Esophagus (tissue), 2 donors: ENCODE data around the gene SLC39A11. TPM values are rescaled to one million over a fixed set of nuclear protein-coding genes. Genes with fewer than 3 reads are reported as not detected.

Experiments used
- H3K27ac ChIP-seq, 2 donors: one replicate each; pipeline ENCODE4 v1.5.1; 2013; ENCODE audit warnings: low read depth in 2 of 2, mild to moderate bottlenecking in 2 of 2, inconsistent platforms in 1 of 2, low read length in 1 of 2, moderate library complexity in 1 of 2
- H3K27me3 ChIP-seq, 2 donors: one replicate each; pipeline ENCODE4 v1.6.1; 2013; ENCODE audit warnings: low read length in 2 of 2, control low read depth in 1 of 2, mild to moderate bottlenecking in 1 of 2; ENCODE audit not compliant: insufficient read depth in 2 of 2, control insufficient read depth in 1 of 2
- H3K36me3 ChIP-seq, 2 donors: one replicate each; pipeline ENCODE4 v1.6.1; 2013; ENCODE audit warnings: low read length in 1 of 2; ENCODE audit not compliant: control insufficient read depth in 2 of 2, insufficient read depth in 2 of 2
- H3K4me1 ChIP-seq, 2 donors: one replicate each; pipeline ENCODE4 v1.6.1; 2013; ENCODE audit warnings: low read length in 1 of 2; ENCODE audit not compliant: control insufficient read depth in 2 of 2, insufficient read depth in 2 of 2
- H3K4me3 ChIP-seq, 2 donors: one replicate each; pipeline ENCODE4 v1.5.1; 2013; ENCODE audit warnings: low read length in 2 of 2, mild to moderate bottlenecking in 2 of 2, low read depth in 1 of 2, moderate library complexity in 1 of 2
- H3K9me3 ChIP-seq, 2 donors: one replicate each; pipeline ENCODE4 v1.6.1; 2013; ENCODE audit warnings: mild to moderate bottlenecking in 2 of 2, low read depth in 1 of 2, low read length in 1 of 2, moderate library complexity in 1 of 2; ENCODE audit not compliant: control insufficient read depth in 2 of 2, insufficient read depth in 1 of 2
- WGBS, 2 donors: extraction: QIAGEN DNeasy Blood & Tissue Kit; methylation state at CpG; one replicate each; pipeline ENCODE4 v1.1.7; 2013; 5-methylcytosine and 5-hydroxymethylcytosine counted together
- polyA plus RNA-seq, 2 donors: library from polyadenylated mRNA; stranded (reverse); fragments of 200-250 nt; gene quantifications; one replicate each; pipeline ENCODE4 v1.2.3, GENCODE V29; 2013
- donor health status: healthy with polysubstance abuse.
- donor health status: Bipolar disorder and iron deficiency.

The SLC39A11 gene
- polyA plus RNA-seq, 2 donors, result 10.6 to 11.7 TPM

- Histone ChIP-seq H3K36me3 (no peaks in the 10 kb centered on the region), H3K9me3 (no peaks in the 10 kb centered on the region), H3K4me3 (no peak overlapping the region), H3K27me3 (no peaks in the 10 kb centered on the region), H3K4me1 (peaks cover 8 to 10% of the 10 kb centered on the region in 2 donors), H3K27ac (no peak overlapping the region)
- WGBS, 2 donors, result 56 to 64% methylated on average over 6 of the region's 6 CpGs
Observed at GRCh38 chr17:72615627-72615991, 476.9 kb downstream of the SLC39A11 start.

- WGBS, 2 donors, result 30 to 51% methylated on average over 20 of the region's 20 CpGs
- H3K36me3 ChIP-seq, result no peaks in the 10 kb centered on the region
- H3K27ac ChIP-seq, result peak overlapping the region in 1 of 2 donors; percentile 69
- peaks cover 8 to 10% of the 10 kb centered on the region in 2 donors for H3K4me1 ChIP-seq
- no peaks in the 10 kb centered on the region for H3K9me3 ChIP-seq
- no peaks in the 10 kb centered on the region for H3K27me3 ChIP-seq
- H3K4me3 ChIP-seq, result no peak overlapping the region
Observed at GRCh38 chr17:72614871-72615626, 477.4 kb downstream of the SLC39A11 start.

GRCh38 chr17:72614476-72614870, 478.0 kb downstream of the SLC39A11 start:
- Histone ChIP-seq H3K9me3 (no peaks in the 10 kb centered on the region), H3K27me3 (no peaks in the 10 kb centered on the region), H3K36me3 (no peaks in the 10 kb centered on the region), H3K4me1 (peaks cover 8 to 10% of the 10 kb centered on the region in 2 donors), H3K27ac (peak overlapping the region; percentile 63 to 77), H3K4me3 (no peak overlapping the region)
- 47 to 52% methylated on average over 4 of the region's 4 CpGs for WGBS, 2 donors

- peak overlapping the region; percentile 63 to 77 for H3K27ac ChIP-seq
- H3K4me3 ChIP-seq, result no peak overlapping the region
- WGBS, 2 donors, result 61 to 62% methylated on average over 3 of the region's 3 CpGs
- H3K27me3 ChIP-seq, result no peaks in the 10 kb centered on the region
- H3K4me1 ChIP-seq, result peaks cover 8 to 10% of the 10 kb centered on the region in 2 donors
- H3K9me3 ChIP-seq, result no peaks in the 10 kb centered on the region
- no peaks in the 10 kb centered on the region for H3K36me3 ChIP-seq
Observed at GRCh38 chr17:72613806-72614292, 478.6 kb downstream of the SLC39A11 start.

GRCh38 chr17:72613396-72613795, 479.1 kb downstream of the SLC39A11 start:
- Histone ChIP-seq H3K36me3 (no peaks in the 10 kb centered on the region), H3K27me3 (no peaks in the 10 kb centered on the region), H3K27ac (peak overlapping the region in 1 of 2 donors; percentile 77), H3K4me1 (peaks cover 8 to 10% of the 10 kb centered on the region in 2 donors), H3K4me3 (no peak overlapping the region), H3K9me3 (no peaks in the 10 kb centered on the region)
- WGBS, 2 donors, result 62 to 70% methylated on average over 7 of the region's 7 CpGs

GRCh38 chr17:72611172-72611571, 481.3 kb downstream of the SLC39A11 start:
- no peak overlapping the region for H3K27ac ChIP-seq
- H3K27me3 ChIP-seq, result no peaks in the 10 kb centered on the region
- peaks cover 7 to 8% of the 10 kb centered on the region in 2 donors for H3K4me1 ChIP-seq
- H3K9me3 ChIP-seq, result no peaks in the 10 kb centered on the region
- H3K4me3 ChIP-seq, result no peak overlapping the region
- no peaks in the 10 kb centered on the region for H3K36me3 ChIP-seq
- 80 to 82% methylated on average over 9 of the region's 9 CpGs for WGBS, 2 donors

GRCh38 chr17:72609501-72609900, 483.0 kb downstream of the SLC39A11 start:
- no peaks in the 10 kb centered on the region for H3K9me3 ChIP-seq
- H3K36me3 ChIP-seq, result no peaks in the 10 kb centered on the region
- 33 to 42% methylated on average over 2 of the region's 2 CpGs for WGBS, 2 donors
- H3K27ac ChIP-seq, result peak overlapping the region in 1 of 2 donors; percentile 57
- H3K4me1 ChIP-seq, result peaks cover 7 to 10% of the 10 kb centered on the region in 2 donors
- no peaks in the 10 kb centered on the region for H3K27me3 ChIP-seq
- no peak overlapping the region for H3K4me3 ChIP-seq

GRCh38 chr17:72608436-72608835, 484.1 kb downstream of the SLC39A11 start:
- WGBS, 2 donors, result 87 to 88% methylated on average over 2 of the region's 2 CpGs
- Histone ChIP-seq H3K9me3 (no peaks in the 10 kb centered on the region), H3K36me3 (no peaks in the 10 kb centered on the region), H3K27ac (no peak overlapping the region), H3K27me3 (no peaks in the 10 kb centered on the region), H3K4me3 (no peak overlapping the region), H3K4me1 (peaks cover 5 to 6% of the 10 kb centered on the region in 2 donors)

GRCh38 chr17:72606656-72607055, 485.8 kb downstream of the SLC39A11 start:
- H3K9me3 ChIP-seq, result no peaks in the 10 kb centered on the region
- no peaks in the 10 kb centered on the region for H3K27me3 ChIP-seq
- H3K4me3 ChIP-seq, result no peak overlapping the region
- H3K36me3 ChIP-seq, result no peaks in the 10 kb centered on the region
- H3K27ac ChIP-seq, result no peak overlapping the region
- peaks cover 0 to 6% of the 10 kb centered on the region in 2 donors for H3K4me1 ChIP-seq

- 42 to 63% methylated on average over 1 of the region's 1 CpG for WGBS, 2 donors
- Histone ChIP-seq H3K4me1 (peaks cover 0 to 6% of the 10 kb centered on the region in 2 donors), H3K27me3 (no peaks in the 10 kb centered on the region), H3K9me3 (no peaks in the 10 kb centered on the region), H3K36me3 (no peaks in the 10 kb centered on the region), H3K4me3 (no peak overlapping the region), H3K27ac (no peak overlapping the region)
Observed at GRCh38 chr17:72605543-72605942, 486.9 kb downstream of the SLC39A11 start.
